GM15510 (cell line): ENCODE measurements around the gene FBRSL1.

Source experiments
- POLR2A ChIP-seq: IDR thresholded peaks from 3 replicates; pipeline ENCODE4 v1.6.1; 2011; ENCODE audit warnings: borderline replicate concordance; ENCODE audit not compliant: insufficient read length; ENCODE audit errors: extremely low read depth

The FBRSL1 gene

GRCh38 chr12:132495165-132495544 is 5.2 kb downstream of the FBRSL1 start:
- no peak for TF ChIP-seq POLR2A

GRCh38 chr12:132495629-132496357 is 5.8 kb downstream of the FBRSL1 start:
- no peak for TF ChIP-seq POLR2A

DNA sequence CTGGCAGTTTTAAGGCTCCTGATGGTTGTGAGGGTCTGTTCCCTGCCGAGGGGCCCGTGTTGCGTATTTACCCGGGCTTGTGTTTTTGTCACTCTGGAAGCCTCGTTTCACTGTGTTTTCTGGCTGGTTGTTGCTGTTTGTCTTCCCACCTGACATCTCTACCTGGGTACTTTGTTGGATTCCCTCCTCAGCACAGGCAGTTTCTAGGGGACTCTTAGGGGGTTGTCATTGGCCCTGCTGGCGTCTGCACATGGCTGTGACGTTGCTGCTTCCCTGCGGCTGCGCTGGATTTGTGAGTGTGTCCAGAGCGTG is 6.4 kb downstream of the FBRSL1 start:
- no peak for TF ChIP-seq POLR2A

DNA sequence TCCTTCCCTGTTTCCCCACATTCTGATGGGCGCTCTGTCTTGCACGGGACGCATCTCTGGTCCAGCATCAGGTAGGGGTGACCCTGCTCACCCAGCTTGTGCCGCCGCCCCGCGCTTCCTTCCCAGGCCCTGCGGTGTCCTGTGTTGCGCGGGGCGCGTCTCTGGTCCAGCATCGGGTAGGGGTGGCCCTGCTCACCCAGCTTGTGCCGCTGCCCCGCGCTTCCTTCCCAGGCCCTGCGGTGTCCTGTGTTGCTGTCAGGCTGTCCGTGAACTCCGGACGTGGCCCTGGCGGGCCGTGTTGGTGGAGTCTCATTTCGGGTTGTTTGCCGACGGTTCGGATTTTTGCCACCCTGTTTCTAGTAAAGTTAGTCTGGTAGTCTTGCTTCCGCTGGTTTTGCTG is 6.8 kb downstream of the FBRSL1 start:
- no peak for TF ChIP-seq POLR2A

- TF ChIP-seq POLR2A: no peak
Observed at GRCh38 chr12:132497514-132498405, 7.8 kb downstream of the FBRSL1 start.

GRCh38 chr12:132498931-132499330 is 9.0 kb downstream of the FBRSL1 start:
- TF ChIP-seq POLR2A: no peak

DNA sequence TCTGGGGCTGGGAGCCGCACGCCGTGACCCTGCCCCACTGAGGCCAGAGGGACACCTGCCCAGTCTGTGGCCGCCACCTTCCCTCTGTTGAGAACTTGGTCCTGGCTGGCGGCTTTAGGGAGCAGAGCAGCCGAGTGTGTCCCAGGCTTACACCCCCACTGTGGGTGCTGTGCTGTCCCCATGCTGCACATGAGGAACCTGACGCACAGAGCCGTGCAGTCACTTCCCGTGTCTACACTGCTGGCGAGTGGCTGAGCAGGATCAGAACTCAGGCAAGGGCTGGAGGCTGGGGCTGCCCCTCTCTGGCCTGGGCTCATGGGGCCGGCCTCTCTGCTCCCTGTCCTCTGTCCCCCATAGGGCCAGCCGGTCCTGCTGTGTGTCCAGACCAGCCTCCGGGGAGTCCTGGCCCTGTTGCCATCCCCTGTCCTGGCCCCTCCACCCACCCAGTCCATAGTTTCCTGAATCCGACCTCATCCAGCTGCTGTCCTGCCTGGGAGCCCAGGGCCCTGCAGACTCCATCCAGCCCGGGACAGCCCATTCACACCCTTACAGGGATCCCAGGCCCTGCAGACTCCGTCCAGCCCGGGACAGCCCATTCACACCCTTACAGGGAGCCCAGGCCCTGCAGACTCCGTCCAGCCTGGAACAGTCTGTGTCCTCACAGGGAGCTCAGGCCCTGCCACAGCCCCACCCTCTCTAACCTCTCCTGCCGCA is 10.3 kb downstream of the FBRSL1 start:
- TF ChIP-seq POLR2A: no peak

DNA sequence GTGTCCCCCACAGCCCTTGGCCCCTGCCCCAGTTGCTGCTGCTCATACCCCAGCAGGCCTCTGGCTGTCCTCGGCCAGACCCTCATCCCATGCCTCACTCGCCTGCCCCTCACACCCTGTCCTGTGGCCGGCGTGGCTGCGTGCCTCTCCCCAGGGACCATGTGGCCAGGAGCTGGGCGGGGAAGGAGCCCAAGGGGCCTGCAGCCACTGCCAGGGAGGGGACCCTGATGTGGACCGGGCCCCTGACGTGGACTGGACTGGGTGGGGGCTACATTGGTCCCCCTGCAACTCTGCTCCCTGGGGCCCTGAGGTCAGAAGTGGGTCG is 10.9 kb downstream of the FBRSL1 start:
- TF ChIP-seq POLR2A: no peak

- no peak for TF ChIP-seq POLR2A
Observed at GRCh38 chr12:132501204-132501940, 11.4 kb downstream of the FBRSL1 start.

DNA sequence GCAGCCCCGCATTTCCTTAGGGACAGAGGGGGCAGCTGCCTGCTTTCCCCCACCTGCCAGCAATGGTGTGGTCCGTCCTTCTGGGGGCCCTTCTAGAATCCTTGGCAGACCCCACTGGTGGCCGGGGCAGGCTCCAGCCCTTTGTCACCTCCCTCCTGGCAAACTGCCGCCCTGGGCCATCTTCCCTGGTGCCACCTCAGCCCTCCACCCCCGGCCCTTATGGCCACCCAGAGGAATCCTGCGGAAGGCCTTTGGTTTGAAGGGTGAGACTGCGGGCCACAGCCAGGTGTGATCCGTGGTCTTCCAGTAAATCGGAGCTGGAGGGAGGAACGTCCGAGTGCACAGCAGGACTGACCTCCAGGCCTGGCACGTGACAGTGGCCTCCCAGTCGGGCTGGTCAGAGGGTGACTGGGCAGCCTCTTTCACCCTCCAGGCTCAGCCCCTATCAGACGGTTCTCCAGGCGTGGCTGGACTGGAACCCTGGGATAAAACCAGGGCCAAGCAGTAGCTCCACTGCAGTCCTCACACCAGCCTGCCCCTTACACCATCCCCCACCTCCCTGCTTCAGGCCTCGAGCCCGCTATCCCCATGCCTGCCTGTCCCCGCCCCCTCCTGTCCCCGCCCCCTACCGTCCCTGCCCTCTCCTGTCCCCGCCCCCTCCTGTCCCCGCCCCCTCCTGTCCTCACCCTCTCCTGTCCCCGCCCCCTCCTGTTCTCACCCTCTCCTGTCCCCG is 12.4 kb downstream of the FBRSL1 start:
- TF ChIP-seq POLR2A: no peak

GRCh38 chr12:132502882-132503193 is 12.9 kb downstream of the FBRSL1 start:
- TF ChIP-seq POLR2A: no peak

DNA sequence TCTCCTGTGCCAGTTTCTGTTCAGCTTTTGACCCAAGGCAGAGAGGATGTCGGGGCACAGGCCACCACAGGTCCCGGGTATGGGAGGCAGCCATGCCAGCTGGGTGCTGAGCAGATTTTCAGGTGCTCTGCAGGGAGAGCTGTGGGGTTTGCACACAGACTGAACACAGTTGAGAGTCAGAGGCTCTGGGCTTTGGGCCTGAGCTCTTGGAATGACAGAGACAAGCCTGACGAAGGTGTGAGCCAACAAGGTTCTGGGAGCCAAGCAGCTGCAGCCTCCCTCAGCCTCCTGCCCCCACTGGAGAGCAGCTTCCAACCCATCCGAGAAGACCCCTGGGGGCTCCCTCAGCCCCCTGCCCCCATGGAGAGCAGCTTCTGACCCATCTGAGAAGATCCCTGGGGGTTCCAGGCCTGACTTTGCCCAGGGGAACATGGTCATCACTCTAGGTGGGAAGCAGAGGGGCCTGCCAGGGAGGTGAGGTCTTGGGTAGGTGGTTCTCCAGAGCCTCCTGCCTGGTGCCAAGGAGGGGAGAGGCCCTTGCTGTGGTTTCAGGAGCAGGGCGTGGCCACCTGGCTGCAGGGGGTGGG is 13.8 kb downstream of the FBRSL1 start:
- TF ChIP-seq POLR2A: no peak

- no peak for TF ChIP-seq POLR2A
Observed at GRCh38 chr12:132505105-132505851, 15.3 kb downstream of the FBRSL1 start.

DNA sequence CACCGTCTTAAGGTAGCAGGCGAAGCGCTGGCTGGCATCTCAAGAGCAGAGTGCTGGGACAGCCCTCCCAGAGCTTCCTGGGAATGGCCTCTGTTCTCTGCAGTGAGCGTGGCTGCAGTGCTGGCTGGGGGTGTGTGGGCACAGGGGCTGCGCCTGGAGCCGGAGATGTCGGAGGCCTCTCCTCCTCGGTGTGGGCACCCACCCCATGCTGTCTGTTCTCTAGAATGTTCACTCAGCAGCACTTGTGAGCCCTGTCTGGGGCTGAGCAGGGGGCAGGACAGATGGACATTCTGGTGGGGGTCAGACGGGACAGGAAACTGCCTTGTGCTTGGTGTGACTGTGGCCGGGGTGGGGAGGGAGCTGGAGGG is 15.9 kb downstream of the FBRSL1 start:
- TF ChIP-seq POLR2A: no peak
